KBM-7 (cell line): ENCODE measurements around the gene MED29.
"Not testable (repeated sequence)": the region's sequence is repeated elsewhere in the genome, so short reads cannot be mapped to it uniquely, and the experiment has no call there.

Experiments
- DNase-seq: peaks from one replicate; pipeline ENCODE4 v3.0.0-alpha.2; 2015
- in situ Hi-C: fragments of 300-500 bp; cut with MboI; formaldehyde crosslinking; loops from 2 replicates; pipeline ENCODE4 v1.14.3; 2020; ENCODE audit warnings: low sequenced_read_pairs, low pct_unique_long_range_greater_than_20kb, mixed read lengths

MED29 gene

DNA sequence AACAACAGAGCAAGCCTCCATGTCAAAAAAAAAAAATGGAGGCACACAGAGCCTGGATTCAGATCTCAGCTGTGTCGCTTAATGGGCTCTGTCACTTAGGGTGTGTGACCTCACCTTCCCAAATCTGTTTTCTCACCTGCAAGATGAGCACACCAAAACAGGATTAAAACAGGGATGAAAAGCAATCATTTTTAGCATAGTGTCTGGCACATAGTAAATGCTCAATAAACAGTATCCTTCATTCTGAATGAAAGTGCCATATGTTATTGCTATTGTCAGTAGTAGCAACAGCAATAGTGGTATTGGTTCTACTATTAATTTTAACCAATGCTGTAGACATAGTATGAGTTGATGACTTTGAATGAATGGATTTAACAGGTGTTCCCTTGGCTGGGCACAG is 25.6 kb upstream of the MED29 start:
- no peak for DNase-seq
- in situ Hi-C loops, result no loop called here

DNA sequence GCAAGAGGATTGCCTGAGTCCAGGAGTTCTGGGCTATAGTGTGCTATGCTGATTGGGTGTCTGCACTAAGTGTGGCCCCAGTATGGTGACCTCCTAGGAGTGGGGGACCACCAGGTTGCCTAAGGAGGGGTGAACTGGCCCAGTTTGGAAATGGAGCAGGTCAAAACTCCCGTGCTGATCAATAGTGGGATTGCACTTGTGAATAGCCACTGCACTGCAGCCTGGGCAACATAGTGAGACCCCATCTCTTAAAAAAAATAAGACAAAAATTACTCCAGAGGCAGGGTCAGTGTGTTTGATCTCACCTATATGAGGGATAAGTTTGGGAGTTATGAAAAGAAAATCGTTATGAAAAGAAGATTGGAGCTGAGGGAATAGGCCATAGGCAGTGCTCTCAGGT is 22.0 kb upstream of the MED29 start:
- in situ Hi-C loops, result no loop called here
- no peak for DNase-seq

DNA sequence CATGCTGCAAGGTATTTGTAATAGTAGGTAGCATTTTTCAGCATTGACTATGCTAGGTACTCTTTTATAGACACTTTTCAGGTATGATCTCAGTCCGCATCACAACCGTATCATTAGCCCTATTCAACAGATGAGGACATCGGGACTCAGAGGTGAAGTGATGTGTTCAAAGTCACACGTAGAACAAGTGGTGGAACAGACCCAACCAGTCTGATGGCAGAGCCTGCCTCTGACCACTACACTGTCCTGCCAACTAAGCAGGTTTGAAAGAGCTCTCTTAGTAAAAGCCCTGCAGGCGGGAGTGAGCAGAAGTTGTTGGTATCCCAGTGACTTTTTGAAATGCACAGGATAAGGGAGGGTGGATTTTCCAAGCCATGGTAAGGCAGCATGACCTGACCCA is 20.4 kb upstream of the MED29 start:
- DNase-seq, result no peak

DNA sequence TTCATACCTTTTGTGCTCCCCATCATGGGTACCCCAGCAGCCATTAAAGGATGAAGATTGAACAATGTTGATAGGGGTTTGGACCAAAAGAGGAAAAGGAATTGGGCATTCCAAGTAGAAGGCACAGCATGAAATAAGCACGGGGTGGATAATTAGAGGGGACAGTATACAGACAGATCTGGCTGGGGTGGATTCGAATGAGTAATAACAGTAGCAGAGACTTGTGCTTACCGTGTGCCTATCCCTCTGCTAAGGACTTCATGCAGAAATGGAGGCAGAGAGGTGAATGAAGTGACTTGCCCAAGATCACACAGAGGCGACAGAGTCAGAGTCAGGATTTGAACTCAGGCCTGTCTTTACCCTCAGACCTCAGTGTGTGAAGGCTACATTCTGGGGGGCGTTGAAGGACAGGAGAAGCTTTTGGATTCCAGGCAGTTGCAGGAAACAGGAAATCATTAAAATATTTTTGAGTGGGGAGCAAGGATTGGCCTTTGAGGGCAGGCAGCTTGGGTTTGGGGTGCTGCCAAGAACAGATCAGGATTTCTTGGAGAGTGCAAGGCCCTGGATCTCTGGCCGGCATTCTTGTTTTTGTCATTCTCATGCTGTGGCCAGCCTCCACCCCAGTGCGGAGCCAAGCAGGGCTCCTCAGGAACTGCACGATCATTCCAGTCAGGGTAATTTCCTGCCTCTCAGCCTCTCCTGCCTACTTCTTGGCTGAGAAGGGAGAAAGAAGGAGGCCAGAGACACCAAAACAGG is 19.0 kb upstream of the MED29 start:
- DNase-seq, result no peak
- in situ Hi-C loops, result no loop called here

More for the DNA sequence above, 20.4 kb upstream of the MED29 start:
- in situ Hi-C loops, result no loop called here

DNA sequence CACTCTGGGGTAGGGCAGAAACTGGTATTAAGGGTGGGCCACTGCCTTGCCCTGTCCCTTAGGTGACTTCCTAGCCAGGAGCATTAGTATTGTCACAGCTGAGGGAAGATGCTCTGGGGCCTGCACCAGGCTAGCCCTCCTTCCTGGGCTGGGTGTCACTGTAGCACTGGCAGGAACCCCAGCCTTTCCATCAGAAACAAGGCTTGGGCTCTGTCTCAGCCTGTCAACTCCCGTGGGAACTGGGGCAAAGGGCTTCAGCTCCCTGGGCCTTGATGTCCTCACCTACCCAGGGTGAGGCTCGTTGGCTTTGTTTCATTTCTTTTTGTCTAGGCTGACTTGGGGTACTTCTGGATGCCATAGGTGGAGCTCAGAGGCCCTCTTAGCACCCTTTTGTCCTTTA is 18.2 kb upstream of the MED29 start:
- DNase-seq, result no peak
- in situ Hi-C loops, result no loop called here

DNA sequence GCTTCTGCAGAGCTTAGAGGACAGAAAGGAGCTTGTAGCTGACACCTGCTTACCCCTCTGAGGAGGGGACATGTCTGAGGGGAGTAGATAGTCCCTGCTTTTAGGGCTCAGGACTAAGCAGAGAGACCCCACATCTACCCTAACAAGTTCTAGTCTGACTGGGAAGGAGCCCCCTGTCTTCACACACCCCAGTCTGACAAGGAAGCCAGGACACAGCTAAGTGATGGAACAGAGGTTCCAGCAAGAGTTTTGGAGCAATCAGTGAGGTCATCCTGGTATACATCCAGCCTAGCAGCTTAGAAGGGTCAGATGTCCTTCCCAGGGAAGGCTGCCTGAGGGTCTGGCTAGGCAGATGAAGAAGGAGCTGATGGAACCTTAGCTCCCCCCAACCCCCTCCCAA is 15.2 kb upstream of the MED29 start:
- DNase-seq, result no peak
- in situ Hi-C loops, result no loop called here

DNA sequence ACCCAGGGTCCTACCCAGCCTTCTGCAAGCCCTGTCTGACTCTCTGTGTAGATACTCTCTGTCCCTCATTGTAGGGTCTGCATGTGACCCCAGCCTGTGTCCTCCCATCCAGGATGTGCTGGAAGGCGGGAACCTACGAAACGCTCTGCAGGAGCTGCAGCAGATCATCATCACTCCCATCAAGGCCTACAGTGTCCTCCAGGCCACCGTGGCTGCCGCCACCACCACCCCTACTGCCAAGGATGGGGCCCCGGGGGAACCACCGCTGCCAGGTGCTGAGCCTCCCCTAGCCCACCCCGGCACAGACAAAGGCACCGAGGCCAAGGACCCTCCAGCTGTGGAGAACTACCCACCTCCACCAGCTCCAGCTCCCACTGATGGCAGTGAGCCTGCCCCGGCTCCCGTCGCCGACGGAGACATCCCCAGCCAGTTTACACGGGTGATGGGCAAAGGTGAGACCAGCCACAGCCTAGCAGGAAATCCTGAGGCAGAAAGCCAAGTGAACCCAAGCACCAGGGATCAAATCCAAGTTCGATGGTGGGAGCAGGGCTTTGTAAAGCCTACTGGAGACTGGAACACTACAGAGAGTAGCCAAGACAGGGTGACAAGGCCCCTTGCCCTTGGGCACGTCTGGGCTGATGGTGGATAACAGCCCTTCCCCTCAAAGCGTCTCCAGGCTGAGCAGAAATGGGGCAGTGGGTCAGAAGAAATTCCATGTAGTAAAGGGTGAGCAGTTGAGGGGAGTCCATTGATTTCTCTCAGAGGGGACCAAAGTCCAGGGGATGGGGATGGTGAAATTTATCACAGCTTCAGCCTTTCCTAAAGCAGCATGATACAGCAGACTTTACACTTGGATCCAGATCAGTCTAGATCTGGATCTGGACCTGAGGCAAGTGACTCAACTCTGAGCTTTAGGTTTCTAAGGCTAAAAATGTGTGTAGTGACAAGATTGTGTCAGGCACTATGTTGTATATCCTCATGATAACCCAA is 13.5 kb upstream of the MED29 start:
- in situ Hi-C loops, result no loop called here
- DNase-seq, result no peak

DNA sequence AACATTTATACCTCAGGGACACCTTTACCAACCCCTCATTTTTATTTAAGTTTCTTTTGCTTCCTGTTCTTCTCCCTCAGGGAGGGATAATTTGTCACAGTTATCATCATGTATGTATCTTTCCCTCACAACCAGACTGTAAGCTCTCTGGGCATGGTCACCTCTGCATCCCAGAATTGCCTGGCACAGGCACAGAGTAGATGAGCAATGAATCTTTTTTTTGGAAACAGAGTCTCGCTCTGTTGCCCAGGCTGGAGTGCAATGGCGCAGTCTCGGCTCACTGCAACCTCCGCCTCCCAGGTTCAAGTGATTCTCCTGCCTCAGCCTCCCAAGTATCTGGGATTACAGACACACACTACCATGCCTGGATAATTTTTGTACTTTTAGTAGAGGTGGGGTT is 11.8 kb upstream of the MED29 start:
- in situ Hi-C loops, DNase-seq: not testable (repeated sequence)

DNA sequence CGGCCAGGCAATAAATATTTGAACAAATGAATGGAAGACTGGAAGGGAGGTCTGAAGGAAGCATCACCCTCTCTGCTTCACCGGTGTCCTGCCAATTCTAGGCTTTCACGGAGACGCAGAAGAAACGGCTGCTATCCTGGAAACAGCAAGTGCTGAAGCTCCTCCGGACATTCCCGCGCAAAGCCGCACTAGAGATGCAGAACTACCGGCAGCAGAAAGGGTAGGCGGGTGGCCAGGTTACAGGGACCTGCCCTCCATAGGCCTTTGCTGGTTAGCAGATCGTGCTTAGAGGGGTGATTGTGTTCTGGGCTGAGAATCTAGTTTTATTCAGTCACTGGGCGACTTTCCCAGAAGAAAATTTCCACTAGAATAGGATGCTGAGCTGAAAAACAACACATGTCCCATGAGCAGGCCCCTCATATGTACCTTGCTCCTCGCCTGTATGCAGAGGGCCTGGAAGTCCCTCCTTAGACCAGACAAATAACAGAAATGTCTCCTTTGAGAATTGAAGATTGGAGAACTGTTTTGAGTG is 11.2 kb upstream of the MED29 start:
- DNase-seq, result no peak
- in situ Hi-C loops, result no loop called here

DNA sequence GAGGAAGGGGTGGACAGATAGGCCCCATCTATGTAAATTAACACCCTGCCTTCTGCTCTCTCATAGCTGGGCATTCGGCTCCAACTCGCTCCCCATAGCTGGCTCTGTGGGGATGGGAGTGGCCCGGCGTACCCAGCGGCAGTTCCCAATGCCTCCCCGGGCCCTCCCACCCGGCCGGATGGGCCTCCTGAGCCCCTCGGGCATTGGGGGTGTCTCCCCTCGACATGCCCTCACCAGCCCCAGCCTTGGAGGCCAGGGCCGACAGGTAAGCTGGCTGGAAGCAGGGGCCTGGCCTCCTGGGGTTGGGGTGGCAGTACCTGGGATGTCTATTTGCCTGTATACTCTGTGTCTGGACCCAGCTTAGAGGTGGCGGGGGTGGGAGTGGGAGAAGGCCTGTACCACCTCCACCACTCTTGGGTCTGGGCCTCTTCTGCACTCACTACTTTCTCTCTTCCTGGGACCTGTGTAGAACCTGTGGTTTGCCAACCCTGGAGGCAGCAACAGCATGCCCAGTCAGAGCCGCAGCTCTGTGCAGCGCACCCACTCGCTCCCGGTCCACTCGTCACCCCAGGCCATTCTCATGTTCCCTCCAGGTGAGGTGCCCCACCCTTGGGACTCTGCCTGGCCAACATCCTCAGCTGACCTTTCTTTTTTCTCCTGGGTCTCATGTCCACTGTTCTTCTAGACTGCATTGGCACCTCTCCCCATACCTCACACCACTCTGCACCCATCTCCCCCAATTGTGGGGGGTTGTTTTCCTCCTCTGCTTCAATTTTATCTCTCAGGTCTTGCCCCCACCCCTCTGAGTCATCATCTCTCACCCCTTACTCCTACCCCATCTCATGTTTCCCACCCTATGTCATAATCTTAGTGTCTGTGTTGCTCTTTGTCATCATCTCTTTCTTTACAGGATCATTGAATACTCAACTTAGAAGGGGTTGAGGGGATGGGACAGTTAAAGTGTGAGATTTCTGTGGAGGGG is 10.4 kb upstream of the MED29 start:
- DNase-seq, result no peak
- in situ Hi-C loops, result no loop called here

DNA sequence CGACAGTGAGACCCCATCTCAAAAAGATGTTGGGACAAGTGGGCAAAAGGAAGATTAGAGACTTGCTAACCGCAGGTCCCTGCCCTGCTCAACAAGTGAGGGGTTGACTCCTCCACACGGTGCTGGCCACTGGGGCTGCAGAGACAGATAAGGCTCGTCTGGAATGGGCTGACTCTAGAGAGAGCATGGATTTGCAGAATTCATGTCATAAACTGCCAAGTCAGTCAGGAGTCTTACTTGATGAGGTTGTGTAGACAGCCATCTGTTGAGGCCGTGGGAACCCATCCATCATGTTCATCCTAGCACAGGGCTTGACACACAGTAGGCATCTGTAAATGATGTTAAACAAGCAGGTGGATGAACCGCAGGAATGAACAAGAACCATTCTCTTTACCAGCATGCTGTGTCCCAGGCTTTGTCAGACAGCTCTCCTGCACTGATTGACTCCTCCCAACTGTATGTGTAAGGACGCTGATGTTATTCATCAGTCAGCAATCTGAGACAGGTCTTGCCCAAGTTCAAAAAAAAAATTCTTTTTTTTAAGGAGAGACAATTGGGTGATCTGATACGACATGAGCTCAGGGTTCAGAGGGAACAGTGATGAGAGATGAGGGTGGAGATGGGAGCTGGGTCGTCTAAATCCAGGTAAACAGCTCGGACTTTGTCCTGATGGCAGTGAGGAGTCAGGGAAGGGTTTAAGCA is 9.1 kb upstream of the MED29 start:
- no peak for DNase-seq
- in situ Hi-C loops, result no loop called here

DNA sequence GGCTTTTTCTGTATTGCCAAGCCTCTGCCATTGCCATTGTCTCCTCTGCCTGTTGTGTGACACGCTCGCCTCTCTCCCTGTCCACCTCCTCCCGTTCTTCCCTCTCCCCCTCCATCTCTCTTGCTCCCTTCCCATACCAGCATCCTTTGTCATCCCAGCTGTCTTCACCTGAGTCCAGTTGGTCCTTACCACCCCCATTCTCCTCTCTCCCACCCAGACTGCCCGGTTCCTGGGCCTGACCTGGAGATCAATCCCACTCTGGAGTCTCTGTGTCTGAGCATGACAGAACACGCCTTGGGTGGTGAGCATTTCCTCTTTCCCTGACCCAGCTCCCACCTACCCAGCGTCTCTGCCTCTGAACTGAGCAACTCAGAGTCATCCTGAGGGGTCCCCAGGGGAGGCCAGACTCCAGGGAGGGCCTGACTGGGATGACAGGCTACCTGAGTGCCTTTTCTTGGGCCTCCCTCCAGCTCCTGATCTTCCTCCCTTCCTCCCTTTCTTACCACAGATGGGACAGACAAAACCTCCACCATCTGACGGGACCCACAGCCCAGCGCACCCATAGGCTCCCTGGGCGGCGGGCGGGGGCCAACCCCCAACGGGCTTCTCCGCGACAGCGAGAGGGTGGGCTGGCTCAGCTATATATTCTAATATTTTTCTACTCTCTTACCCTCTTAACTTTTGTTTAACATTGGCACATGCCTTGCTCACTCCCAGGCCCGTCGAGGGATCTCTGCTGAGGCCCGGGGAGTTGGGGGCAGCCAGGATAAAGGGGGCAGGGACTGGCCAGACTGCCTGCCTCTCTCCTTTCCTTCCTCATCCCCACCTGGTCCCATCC is 8.0 kb upstream of the MED29 start:
- no peak for DNase-seq
- in situ Hi-C loops, result no loop called here

DNA sequence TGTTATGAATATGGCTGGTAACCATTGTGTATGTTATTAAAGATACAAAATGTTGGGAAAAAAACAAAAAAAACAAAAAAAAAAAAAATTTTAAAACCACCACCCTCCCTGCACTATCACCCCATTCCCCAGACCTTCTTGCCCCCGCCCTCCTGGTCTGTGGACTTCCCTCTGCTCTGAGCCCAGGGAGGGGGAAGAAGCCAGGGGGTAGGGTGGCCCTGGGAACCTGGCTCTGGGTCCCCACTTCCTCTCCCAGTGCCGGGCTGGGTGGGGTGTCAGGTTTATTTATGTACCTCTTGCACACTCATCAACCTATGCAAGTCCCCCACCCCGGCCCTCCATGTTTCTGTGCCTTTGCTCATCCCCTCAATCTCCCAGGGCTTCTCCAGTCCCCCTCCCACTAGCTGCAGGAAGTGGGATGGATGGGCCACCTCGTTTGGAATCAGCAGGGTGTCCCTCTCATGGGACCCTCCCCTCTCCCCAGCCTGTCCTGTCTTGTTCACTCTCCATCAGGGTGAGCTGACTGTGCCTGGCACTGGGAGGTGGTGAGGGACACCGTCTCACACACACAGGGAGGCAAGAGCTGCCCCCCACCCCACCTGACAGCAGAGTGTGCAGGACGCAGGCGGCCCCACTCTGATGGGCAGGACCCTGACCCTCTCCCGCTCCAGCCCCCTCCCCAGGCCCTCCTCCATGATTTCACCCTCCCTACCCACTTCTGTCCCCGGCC is 6.2 kb upstream of the MED29 start:
- in situ Hi-C loops, result no loop called here

DNA sequence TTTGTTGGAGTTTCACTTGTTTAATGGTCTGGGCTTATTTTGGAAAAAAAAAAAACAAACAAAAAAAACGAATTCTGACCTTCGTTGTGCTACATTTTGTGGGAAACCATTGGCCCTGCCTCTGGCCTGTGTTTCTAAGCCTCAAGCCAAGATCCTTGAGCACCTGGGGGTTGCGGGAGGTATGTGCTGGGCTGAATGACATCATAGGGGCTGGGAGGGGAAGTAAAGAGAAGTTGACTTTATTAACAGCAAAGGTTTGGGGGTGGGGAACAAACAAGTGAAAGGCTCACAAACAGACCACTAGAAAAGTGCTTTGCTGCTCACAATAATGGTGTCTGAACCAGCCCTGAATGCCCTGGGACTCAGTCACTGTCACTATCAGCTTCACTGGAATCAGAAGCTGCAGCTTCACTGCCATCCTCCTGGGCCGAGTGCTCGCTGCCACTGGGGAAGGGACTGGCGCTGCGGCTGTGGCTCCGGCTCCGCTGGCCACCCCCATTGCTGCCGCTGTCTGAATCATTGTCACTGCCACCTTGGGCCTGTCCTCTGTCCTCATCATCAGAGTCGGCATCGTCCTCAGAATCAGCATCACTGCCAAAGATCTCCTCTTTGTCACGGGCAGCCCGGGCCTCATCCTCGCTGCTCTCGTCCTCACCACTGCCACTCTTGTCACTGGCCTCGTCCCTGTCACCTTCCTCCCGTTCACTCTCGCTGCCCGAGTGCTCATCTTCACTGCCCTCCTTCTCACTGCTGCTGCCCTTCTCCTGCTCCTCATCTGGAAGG is 5.4 kb upstream of the MED29 start:
- in situ Hi-C loops, result no loop called here
- DNase-seq, result no peak

More for the DNA sequence above, 6.2 kb upstream of the MED29 start:
- DNase-seq, result no peak

DNA sequence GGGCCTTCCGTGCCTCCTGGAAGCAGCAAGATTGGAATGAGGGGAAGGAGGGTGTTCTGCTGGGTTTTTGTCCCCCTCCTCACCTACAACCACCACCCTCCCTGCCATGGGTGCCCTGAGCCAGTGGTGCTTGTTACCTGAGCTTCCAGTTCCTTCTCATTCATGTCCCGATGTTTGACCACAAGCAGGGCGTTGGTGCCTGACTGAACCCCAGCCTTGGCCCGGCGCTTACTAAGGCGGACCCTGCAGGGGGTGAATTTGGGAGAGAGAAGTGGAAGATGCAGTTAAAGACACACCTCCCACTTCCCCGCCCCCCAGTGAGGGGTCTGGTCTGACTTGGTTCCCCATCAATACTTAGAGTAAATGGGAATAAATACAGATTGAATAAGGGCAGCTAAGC is 4.6 kb upstream of the MED29 start:
- in situ Hi-C loops, result no loop called here
- DNase-seq, result no peak

DNA sequence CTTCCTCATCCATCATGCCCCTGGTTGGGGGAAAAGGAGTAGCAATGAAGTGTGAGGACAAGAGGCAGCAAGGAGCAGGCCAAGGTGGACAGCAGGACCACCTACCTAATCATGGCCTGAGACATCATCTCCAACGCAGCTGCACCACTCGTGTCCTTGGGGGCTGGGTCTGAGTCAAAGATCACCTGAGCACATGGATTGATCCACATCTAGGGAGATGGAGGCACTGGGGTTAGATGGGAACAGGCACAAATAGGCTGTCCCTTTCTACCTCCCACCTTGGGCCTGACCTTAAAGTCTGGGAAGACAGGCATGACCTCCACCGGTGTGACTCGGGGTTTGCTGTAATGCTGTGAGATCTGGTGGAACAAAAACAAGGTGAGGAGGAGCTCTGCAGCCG is 2.5 kb upstream of the MED29 start:
- in situ Hi-C loops, result no loop called here
- no peak for DNase-seq
